Midbrain (tissue), 1 donor: ENCODE results near the gene ADARB2.

Experiments
- DNase-seq: peaks from one replicate; lab custom pipeline; 2025; lab: John Stamatoyannopoulos, UW

The ADARB2 gene

DNA sequence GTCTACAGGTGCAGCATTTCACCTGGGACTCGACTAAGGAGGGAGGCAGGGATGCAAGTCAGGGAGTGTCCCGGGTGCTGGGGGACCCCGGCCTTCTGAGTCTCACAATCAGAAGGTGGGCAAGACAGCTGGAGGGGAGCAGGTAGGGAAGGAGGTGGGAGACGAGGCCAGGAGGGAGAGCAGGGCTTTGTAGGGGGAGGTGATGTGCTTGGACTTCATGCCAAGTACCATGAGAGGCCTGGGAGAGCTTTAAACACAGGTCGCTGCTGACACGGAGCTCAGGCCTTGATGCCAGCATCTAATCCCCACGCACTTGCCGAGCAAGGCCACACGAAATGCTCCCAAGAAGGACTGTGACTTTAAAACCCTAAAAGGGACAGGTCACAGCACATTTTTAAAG lies 244.7 kb downstream of the ADARB2 start:
- DNase-seq, result no peak

DNA sequence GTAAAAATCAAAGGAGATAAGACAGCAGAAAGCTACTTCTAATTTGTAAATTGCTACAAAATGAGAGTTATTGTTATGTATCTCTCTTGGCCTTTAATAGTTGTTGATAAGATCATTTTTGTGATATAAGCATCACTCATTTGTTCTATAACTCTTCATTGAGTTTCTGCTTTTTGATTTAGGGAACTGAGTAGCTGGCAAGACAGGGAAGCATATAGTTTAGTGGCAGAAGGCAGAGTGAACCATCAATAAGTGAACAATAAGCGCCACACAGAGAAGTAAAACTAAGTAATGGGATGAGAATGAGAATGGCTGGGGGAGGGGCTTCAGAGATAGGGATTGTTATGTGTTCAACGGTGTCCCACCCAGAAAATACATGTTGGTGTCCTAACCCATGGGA lies 245.4 kb downstream of the ADARB2 start:
- DNase-seq, result no peak

DNA sequence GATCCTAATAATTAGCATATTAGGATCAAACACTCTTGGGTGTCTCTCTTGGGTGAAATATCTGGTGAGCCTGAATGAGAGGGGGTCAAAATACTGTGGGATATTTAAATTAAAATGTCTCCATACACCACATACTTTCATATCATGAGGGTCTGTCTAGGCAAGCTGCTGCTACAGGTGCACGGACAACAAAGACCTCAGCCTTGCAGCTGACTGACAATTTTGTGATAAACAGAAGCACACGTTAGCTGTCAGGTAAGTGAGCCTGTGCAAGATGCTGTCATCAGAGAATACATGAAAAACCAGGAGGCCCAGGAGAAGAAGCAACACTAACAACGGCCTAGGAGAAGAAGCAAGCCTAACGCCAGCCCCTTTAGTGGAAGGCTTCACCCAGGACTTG lies 247.5 kb downstream of the ADARB2 start:
- no peak for DNase-seq

DNA sequence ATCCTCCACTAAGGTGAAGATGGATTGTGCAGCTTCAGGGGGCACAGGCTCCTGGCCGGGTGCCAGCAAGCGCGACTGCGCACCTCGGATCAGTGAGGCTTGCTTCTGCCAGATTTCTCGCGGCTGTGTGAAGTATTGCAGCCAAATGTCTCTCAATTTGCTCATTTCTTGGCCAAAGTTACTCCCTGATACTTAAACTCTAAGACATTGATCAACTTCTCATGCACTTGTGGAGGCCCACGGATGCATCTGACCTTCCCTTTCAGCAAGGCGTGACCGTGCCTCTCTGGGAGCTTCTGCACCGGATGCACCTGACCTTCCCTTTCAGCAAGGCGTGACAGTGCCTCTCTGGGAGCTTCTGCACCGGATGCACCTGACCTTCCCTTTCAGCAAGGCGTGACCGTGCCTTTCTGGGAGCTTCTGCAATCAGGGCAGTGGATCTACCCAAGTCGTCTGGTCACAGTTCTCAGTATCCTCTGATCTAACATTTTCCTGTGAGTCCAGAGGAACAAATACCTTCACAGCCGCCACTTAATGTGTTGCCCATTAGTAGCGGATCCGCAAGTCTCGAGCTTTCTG lies 248.3 kb downstream of the ADARB2 start:
- DNase-seq, result no peak

DNA sequence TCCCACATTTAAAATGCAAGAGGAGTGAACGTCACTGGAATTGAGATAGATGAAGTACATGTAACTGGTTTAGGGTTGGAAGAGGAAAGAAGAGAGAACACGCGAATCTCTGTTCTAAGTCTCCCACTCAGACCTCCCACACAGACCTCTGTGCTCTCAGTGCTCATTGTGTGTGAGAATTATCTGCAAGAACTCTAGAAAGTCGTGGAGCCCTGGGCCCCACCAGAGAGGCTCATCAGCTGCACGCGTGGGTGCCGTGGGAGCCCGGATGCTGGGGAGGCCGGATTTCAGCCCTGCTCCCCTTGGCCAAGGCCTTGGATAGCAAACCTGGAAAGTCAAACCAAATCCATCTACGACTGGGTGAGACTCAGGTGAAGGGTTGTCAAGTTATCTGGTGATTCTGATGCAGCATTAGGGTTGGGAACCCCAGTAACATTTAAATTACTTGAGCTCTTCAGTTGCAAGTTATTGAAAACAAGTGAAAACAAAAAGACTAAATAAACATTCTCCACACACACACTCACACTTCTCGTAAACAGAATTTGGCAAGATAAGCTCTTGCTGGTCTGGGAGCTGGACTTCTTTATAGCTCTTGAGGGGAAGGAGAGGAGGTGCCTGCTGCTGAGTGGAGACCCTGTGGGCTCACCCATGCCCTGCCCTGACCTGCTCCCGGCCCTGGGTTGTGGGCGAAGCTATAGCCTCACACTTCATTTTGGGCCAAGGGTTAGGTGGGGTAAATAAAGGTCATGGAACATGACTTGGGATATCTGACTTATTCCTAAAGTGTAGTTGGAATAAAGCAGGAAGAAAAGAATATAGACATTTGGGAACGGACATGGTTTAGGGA lies 250.3 kb downstream of the ADARB2 start:
- DNase-seq, result no peak

DNA sequence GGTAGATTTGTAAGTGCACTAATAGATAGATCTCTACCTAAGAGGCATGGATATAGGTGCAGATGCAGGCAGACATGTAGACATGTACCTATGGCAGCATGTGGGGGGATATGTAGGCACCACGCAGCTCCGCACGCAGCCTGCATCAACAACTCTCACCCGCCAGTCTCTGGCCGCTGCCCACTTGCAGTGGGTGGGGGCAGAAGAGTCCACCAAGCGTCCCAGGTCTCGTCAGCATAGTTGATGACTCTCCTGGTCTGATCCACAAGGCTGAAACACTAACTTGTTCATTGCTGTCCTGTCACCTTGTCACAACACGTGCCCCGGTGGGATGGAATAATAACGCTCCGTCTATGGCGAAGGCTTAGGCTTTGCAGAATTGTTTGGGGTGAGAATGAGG lies 252.0 kb downstream of the ADARB2 start:
- no peak for DNase-seq

DNA sequence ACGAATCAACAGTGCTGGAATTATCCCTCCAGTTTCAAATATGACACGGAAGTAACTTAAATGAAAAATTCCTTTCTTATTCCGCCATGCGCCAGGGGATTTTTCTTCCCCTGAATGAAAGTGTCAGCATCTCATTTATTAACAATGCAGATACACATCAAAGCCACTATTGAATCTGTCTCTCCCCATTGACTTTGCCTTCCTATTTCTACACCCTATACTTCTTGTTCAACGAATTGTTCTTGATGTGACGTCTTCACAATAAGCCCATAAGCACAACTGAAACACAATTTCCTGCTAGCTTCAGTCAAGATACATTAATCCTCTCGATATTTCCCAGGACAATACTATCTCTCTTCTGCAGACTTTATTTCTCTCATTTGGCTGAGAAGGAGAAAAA lies 253.5 kb downstream of the ADARB2 start:
- no peak for DNase-seq

DNA sequence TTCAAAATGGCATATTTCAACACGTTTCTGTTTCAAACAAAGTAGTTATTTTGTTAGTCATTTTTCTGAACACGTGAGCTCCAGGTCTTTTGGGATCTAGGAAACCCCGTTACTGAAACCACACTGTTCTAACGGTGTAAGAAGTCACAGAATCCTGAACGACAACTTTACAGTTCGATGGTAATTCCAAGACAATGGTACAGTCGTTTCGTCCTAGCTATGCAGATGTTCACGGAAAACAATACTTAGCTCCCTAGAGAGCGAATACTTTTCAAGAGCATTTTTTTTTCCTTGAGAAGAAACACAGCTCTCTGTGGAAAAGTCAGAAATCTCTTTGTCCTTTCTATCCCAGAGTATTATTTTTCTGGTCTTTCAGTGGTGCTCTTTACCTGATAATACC lies 254.1 kb downstream of the ADARB2 start:
- DNase-seq, result no peak

DNA sequence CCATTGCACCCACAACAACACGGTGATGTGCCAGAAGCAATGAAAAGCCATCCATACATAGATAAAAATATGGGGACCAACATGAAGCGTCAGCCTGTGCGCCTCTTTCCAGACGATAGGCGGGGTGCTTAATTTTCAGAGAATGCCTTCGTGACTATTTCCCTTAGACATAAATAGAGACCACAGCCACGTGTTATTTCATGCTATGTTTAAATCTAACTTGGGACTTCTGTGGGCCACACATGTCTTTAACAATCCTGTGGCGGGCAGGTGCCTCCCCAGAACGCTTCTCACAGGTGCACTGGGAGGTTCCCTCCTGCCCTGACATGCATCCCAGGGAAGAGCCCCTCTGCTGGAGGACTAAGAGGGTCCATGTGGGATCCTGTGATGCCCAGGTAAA lies 259.7 kb downstream of the ADARB2 start:
- DNase-seq, result no peak

DNA sequence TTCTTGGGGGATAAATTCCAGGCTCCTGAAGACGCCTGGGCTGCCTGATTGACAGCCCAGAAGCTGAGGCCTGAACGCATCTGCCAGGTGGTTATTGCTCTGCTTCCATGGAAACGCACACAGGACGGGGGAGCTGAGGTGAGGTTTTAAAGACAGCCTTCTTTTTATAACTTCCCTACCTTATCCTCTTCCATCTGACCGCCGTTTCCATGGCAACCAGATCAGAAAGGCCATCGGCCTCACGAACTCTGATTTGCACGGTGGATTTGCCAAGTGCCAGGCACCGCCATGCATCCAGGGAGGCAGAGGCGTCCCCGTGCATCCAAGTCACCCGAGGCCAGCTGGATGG lies 260.9 kb downstream of the ADARB2 start:
- no peak for DNase-seq

DNA sequence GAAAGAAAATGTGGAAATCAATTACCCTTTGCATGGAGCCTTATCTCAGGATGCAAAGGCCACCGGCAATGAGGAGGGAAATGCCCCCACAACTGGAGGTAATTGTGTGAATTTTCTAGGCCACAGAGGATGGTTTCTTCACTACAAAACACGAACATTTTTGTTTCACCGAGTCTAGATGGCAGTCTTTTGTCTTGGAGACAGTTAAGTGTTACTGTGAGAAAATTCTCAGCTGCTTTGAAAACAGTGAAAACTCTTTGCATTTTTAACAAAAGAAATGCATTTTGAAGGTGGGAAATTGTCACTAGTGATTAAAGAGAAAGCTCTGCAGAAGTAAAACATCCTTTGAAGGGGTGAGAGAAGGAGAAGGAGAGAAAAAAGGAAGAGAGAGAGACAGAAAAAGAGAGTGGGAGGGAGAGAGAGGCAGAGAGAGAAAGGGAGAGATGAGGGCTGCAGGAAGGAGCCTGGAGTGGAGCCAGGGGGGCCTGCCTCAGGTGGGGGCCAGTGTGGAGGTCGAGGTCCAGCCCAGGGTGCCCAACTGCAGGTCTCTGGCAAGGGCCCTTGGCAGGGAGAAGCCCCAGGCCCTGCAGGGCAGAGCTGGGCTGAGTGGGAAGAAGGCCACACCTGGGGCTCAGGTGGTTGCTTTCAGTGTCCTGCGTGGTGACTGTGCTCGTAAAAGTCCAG lies 261.4 kb downstream of the ADARB2 start:
- DNase-seq, result no peak

DNA sequence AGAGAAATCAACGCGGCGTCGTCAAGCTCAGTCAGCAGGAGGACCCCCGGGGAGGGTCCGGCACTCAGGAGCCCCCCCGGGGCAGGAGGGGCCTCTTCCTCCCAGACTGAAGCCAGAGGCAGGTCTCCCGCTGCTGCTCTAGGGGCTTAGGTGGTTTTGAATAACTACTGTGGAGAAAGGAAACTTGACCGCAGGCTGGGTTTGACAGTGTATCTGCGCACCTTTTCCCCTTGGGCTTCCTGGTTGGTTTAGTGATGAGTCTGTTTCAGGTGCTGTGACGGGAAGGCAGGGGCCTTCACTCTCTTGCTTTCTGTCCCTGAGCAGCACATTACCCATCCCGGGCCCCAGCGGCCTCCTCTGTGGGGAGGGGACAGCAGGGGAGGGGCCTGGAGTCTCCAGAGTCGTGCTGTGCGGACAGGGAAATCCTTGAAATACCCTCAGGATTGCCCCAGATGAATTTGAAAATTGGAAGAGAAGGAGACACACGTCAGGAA lies 262.2 kb downstream of the ADARB2 start:
- DNase-seq, result no peak

DNA sequence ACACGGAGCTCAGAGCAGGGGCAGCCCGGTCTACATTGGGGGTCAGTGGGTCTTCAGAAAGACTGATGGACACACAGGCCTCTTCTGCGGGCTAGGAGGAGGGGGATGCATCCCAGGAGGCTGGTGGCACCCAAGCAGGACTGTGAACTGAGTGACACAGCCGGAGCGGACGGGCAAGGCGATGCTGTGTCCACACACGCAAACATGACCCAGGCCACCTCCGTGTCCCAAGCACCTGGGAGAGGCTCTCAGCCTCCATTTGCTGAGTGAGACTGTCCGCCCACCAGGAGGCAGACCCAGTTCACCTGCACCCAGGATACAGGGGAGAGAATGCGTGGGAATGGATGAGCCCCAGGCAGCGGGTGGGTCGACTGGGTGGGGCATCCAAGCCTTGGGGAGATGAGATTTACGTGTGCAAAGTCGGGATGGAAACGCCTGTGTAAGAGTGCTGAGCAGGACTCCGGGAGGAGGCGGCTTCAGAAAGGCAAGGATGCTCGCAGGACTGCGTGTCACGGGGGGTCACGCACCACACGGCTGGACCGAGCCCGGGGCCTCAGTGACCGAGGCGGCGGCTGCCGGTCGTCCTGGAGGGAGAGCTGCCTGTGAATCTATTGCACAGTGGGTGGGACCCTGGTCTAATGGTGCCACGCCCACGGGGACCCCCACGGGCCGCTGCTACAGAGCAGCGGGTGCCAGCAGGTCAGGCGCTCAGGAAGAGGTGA lies 262.8 kb downstream of the ADARB2 start:
- no peak for DNase-seq

DNA sequence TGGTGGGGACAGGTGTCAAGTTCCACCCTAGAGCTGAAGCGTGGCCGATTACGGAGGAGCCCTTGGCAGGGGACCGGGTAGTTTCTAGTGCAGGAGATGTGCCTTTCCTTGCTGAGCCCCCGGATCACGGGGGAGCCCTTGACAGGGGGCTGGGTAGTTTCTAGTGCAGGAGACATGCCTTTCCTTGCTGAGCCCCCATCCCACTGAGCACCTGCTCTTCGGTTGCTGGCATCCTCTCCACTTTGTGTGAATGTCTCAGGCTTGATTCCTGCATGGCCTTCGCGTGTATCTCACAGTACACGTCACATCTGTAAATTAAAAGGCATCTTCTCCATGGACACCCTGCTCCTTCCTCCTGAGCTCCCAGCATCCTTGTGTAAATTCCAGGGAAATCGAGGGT lies 263.5 kb downstream of the ADARB2 start:
- DNase-seq, result no peak

DNA sequence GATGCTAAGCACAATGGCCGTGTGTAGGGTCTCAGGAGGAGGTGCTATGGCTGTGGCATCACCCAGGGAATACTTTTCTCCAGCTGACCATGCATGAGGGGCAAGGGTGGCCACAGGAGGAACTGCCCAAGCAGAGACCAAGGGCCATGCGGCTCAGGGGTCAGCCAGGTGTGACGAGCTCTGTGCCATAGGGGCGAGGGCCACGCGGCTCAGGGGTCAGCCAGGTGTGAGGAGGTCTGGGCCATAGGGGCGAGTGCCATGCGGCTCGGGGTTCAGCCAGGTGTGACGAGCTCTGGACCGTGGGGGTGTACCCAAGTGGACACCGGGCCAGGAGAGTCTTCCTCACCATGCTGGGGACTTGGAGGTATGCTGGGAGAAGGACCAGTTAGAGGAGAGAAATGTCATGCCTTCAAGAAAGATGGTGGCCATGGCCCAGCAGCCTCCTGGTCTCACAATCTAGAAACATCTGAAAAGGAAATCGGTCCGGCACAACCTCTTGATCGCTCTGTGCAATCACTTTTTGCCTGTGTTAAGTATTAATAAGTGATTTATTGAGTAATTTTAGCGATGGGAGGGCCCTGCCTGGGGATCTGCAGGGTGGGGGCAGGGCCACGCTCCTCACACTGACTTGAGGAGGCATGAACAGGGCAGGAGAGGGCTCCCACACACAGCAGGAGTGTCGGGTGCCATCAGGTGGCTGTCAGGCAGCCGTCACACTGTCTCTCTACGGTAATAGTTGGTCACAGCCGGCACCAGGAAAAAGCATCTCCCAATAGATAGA lies 265.0 kb downstream of the ADARB2 start:
- no peak for DNase-seq

DNA sequence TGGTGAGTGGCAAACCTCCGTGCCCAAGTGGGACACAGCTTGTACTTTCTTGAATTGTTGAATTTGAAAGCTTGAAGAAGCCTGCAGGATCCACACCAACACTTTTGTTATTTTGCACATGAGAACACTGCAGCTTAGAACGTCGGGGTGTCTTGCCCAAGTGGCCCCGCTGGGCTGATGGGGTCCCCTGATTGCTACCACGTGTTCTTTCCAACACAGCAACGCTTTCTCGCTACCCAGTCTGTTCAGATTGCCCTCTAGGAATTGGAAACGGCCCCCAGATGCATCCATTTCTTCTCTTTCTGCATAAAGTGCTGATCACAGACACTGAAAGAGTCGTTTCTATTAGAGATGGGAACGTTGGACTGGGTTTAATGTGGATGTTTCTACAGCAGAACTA lies 268.5 kb downstream of the ADARB2 start:
- DNase-seq, result no peak

DNA sequence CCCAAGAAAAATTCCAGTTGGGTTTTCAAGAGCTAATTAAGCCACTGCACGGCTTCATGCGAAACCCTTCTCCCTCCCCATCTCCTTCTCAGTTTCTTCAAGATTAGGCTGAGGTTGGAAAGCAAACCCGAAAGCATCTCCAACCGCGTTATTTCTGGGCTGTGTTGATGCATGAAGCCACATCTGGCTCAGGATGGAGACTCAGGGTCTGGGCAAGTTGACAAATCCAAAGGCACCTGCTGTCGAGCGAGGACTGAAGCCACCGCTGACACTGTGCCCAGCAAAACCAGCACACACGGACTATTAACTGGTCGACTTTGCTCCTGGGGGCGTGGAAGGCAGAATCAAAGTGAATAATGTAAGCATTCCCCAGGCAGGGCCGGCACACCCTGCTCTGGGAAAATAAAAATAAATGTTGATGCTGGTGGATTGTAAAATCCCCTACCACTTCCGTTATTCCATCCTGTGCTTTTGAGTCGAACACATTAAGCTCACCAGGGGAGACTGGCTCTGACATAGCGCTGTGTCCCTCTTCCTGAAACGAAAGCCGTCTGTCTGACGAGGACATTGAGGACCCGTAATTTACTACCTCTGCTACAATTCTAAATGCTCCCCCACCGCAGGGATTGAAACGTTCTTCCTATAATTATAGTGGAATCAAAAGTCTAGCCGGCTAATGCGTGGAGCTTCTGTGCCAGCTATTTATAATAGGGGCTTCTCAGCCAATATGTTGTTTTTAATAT lies 269.8 kb downstream of the ADARB2 start:
- no peak for DNase-seq

DNA sequence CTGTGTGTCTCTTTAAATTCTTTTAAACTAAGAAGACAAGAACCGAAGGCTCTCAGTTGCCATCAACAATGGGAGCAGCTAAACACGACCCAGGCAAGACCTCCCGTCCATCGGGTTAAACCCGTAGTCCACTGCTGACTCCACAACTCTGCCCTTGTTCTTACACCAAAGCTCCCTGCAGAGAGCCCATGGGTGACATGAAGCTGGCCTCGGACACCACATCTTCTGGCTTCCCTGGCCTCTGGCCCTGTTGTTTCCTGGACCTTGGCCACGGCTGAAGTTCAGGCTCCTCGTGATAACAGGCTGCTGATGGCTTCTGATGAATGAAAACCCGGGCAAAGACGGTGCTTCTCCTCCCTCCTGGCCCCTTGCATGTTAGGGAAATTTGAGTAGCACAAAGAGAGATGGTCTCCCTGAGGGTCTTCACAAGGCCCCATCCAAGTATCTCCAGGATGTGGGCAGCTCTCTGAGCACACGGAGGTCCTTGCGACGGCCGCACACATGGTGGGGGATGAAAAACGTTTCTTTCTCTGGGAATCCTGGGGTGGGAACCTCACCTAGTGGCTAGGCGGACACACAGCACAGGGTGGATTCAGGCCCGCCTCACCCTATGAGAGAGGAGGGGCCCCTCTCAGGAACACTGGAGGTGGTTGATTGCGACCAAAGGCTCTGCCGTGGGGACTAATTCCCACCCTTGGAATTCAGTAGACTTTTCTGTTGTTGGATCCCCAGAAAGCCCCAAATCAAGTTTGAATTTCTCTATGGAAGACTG lies 271.1 kb downstream of the ADARB2 start:
- DNase-seq, result no peak

DNA sequence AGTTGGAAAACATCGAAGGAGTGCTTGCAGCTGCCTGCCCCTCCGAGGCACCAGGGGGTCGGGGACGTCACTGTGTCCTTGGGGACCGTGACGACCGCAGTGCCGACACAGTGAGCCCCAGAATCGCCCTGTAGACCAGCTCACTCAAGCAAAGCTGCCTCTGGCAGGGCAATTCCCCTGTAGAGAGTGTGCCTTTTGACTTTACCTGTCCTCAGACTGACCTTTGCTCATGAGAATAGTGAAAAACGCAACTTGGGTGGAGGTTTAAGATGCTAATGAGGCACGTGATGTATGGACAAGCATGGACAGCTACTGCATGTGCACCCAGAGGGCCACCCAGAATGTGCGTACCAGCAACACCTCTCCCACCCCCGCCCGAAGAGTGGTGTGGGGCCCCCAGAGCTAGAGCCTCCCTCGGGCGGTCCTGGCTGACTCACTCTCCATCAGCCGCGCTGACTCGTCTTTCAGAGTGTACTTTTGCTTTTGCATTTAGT lies 271.9 kb downstream of the ADARB2 start:
- DNase-seq, result no peak

DNA sequence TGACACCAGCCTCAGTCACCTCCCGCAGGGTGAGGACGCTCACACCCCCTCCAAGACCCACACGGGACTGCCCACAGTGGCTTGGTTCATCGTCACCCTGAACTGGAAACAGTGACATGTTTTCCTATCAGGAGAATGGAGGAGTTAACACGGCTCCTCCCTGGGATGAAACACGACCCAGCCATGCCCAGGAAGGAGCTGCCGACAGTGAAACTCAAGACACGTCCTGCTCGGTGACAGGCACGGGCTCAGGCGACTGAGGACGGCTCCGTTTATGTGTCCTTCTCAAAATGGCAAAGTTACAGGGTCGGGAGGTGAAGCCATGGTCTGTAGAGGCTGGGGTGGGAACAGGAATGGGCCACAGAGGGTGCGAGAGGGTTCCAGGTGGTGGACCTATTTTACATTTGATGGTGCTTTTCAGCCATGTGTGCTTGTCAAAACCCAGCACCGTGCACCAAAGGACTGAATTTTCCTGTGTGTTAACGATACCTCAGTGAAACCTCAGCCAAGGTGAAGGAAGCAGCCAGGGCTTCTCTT lies 272.4 kb downstream of the ADARB2 start:
- DNase-seq, result no peak
